ENCODE measurements around the gene ATG14.
A peak's percentile ranks its signal among the peaks of the same experiment; 100 is the strongest.
"Not testable (repeated sequence)": the region's sequence is repeated elsewhere in the genome, so short reads cannot be mapped to it uniquely, and the experiment has no call there.

The ATG14 gene

DNA sequence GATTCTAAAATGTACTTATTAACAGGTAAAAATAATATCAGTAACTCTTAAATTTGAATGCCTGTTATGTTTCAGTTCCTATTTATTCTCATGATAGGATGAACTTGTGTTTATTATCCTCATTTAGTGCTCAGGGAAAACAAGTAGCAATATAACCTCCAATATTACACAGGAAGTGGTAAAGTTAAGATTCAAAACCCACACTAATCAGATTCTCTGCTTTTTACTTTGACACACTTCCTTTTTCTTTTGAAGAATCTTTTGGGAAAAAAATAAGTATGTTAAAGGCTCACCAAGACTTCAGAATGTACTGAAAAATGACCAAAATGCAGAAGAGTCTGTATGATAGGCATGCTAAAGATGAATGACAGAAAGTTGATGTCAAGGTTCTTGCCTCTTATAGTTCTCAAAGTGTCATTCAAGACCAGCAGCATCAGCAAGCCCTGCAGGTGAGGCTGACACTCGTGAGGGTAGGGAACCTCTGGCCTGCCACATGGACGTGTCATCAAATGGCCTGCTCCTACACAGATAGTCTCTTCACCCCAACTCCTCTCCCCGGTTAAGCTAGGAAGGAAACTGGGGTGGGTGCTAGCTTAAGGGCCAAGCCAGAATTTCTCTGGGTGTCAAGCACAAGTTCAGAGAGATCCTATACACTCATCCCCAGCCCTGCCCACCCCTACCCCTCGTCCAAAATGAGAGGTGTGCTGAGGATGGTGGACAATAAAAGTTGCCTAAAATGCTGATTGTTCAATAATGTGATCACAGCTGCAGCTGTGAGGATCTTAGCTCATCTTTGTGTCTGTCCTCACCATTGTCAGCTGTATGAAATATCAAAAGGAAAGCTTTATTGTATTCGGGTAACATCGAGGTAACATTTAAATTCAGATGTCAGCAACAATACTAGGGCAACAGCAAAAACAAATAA lies 22.5 kb upstream of the ATG14 start:
- no peak for DNase-seq

DNA sequence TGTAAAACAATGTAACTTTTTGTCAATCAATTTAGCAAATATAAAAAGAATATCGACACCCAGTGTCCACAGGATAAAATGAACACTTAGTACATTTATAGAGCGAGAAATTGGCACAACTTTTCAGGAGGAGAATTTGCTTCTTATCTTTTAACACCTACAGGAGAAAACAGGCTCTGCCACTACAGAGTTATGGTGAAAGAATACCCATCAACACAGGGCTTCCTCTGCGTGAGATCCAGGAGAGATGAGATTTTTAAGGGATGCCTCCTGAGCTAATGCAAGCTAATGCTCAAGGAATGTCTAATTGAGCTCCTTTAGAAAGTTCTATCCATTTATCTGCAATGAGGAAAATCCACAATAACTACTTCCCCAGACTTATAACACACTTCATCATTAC lies 21.0 kb upstream of the ATG14 start:
- no peak for DNase-seq

DNA sequence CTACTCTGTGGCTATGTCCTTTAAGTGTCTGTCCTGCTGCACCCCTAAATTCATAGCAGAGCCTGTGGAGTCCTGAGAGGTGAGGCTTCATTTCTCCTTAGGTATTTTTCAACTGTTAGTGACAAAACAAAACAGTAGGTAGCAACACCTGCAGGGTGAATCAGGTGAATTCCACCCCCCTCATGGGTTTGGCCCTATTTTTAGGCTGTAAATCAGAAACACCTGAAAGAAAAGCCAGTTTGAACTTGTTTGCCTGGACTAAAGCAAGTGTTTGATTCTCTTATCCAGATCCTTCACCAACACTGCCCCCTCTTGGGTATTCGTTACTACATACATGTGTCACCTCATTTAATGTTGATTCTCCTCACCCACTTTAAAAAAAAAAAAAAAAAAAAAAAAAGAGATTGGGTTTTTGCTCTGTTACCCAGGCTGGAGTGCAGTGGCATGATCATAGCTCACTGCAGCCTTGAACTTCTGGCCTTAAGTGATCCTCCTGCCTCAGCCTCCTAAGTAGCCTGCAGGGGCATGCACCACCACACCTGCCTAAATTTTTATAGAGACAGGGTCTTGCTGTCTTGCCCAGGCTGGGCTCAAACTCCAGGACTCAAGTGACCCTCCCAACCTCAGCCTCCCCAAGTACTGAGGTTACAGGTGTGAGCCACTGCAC lies 18.5 kb upstream of the ATG14 start:
- peak; percentile 45 to 73 (median 63) for DNase-seq

GRCh38 chr14:55427439-55427838 lies 15.8 kb upstream of the ATG14 start:
- DNase-seq = no peak

DNA sequence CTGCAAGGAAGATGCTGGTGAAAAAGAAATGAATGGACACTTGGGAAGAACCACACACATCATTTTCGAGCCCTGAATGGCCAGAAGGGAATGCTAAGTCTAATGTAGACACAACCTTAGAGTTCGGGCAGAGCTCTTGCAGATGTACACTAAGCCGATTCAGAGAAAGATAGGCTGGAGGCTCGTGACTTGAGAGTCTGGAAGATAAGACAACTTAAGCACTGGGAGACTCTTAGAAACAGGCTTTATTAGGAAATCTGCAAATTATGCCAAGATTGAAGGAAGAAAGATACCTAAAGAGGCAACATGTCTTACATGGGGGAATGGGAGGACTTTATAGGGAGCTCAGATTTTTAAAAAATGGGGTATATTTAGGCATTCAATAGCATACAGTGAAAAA lies 15.3 kb upstream of the ATG14 start:
- no peak for DNase-seq

GRCh38 chr14:55425091-55425490 lies 13.5 kb upstream of the ATG14 start:
- DNase-seq = no peak

DNA sequence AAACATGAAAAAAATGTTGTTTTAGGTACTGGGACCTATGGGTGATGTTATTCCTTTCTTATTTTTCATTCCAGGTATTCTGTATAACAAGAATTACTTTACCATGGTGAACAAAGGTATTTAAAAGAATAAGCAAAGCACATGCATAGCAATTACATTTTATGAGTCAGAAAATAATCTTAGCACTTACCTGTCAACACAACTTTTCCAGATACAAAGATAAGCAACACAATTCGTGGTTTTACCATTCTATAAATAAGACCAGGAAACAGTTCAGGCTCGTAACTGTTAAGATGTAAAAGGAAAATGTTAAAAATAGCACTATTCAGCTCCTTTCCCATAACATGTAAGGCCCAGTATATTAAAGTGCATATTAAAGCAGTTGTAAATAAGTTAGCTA lies 12.3 kb upstream of the ATG14 start:
- no peak for DNase-seq

DNA sequence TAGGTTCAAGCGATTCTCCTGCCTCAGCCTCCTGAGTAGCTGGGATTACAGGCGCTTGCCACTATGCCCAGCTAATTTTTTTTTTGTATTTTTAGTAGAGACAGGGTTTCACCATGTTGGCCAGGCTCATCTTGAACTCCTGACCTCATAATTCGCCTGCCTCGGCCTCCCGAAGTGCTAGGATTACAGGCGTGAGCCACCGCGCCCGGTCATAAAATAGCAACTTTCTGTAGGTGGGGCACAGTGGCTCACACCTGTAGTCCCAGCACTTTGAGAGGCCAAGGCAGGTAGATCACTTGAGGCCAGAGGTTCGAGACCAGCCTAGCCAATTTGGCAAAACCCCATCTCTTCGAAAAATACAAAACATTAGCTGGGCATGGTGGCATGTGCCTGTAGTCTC lies 10.7 kb upstream of the ATG14 start:
- DNase-seq = not testable (repeated sequence)

DNA sequence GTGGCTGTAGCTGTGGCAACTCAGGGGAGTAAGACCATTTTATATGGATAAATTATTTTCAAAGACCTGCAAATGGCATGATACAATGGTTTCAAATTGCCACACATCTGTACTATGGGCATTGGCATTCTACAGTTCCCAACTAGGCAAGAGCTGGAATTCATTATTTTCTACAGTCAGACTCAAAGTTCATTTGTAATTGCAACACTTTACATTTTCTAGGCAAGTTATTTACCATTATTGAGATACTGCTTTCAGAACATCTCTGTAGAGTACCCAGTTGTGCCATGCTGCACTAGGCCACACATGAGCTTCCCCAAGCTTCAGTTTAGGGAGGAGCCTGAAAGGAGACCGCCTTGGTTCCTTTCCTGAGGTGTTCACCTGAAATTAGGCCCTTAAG lies 8.0 kb upstream of the ATG14 start:
- DNase-seq = no peak

GRCh38 chr14:55418411-55418810 lies 6.8 kb upstream of the ATG14 start:
- no peak for DNase-seq

DNA sequence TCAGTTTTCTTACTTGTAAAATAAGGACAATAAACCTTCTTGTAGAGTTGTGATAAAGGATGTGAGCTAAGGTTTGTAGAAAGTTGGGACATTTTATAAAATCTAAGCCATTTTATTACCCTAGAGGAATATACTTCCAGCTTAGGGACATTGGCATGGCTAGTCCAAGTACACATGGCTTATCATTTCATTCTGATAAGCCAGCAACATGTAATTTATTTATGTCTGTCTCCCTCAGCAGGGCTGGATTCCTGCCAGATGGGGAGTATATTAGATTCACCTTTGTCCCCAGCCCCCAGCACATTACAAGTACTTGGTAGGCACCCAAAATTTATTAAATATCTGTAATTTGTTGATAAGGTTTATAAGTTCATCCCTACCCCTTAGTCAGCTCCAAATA lies 6.3 kb upstream of the ATG14 start:
- DNase-seq = no peak

- peak; percentile 34 to 64 (median 39) for DNase-seq
Measured at GRCh38 chr14:55416866-55417265, 5.2 kb upstream of the ATG14 start.

DNA sequence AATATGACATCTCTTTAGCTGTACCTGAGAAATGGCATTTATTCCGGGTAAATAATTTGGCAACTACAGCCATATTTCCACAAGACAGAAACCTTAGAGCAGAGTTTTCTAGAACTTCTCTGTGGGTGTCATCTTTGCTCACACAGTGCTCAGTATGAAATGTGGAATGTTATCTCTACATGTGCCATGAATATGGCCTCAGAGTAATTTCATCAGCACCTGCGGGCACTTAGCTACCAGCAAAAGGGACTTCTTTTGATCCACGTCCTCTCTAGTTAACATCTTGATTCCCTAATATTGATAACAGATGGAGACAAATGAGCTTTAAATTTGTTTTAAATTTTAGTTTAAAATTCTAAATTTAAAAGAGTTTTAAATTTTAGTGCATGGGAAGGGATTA lies 2.9 kb upstream of the ATG14 start:
- DNase-seq = no peak

DNA sequence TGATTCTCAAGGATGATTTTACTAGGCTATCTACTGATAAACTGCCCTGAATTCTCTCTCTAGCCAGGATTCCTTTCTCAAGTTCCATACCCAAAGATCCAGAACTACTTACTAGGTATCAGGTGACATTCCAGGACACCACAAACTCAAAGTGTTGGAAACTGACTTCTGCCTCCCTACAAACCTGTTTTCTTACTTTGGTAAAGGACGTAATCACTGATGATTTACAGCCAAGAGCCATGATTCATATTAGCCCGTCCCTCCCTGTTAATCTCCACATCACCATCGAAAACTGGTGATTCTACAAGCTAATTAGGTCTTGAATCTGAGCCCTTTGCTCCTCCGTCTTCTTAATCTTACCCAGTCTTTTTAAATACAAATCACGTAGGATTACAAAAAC lies 1.0 kb upstream of the ATG14 start:
- no peak for DNase-seq

DNA sequence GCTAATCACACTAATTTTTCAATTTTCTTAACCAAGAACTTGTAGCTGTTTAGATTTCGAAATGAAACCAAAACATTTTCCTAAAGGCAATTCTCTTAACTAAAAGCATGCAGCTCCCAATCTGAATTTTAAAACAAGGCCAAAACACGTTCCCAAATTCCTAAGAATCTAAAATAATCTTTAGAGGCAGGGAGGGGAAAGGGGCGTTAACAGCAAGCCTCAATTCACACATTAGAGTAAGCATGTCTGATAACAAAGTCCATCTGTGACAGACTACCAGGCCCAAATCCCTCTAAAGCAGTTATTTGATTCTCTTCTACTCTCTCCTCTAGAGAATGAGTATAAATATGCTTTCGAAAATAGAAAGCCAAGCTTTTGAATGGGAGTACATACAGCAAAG lies 754 bp downstream of the ATG14 start:
- no peak for DNase-seq

DNA sequence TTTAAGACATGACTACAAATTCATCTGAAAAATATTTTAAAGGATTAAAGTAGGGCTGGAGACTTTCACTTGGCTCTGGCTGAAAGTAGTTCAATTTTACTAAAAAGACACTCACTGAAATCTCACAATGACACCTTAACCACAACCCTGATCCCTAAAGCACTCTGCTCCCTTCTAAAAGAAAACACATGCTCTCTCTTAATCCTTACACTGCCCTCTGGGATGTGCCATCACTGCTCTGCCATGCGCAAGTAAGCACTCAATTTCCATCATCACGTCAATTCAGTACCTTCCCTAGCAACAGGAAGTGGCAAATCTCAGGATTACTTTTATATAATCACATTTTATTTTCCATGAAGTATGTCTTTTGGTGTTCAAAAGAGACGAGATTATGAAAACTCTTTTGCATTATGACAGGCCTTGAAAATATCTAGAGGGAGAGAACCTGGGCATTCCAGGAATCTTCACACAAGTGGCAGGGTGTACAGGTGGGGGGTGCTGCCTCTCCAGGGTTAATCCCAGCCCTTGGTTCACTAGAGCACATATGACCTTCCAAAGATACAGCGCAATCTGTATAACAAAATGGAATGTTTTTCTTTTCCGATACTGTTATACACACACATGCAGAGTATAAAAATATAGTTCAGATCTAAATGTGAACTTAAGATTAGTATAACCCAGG lies 7.3 kb downstream of the ATG14 start:
- no peak for DNase-seq

DNA sequence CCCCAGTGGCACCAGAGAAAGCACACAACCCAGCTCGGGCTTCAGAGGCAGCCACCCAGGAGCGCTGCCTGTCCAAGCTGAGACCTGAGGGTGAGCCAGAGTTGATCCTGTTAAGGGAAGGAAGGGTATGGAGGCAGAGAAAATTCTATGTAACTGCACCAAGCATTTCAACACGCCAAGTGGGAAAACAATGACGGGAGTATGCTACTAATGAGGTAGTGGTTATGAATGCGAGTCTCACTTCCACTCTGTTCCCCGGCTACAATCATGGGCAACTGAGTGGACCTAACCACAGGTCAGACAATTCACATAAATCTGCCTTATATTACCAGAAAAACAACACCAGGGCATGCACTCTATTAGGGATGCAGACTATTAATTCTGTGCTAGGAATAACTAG lies 9.9 kb downstream of the ATG14 start:
- DNase-seq = peak; percentile 9 to 52 (median 28)

DNA sequence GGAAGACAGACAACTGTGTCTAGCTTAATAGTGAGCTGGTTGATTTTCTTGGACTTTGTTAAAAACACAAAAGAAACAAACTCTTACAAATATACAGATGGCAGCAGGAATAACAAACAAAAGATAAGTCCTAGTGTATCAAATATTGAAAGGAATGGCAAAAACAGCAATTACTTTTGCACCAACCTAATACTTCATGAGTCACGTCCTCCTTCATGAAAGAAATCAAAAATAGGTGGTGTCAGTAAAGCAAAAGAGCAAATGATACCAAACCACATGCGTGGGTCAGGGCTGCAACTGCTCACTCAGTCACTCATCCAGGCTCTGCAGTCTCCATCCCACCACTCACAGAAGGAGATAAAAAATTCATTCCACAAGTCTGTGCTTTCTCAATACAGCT lies 11.8 kb downstream of the ATG14 start:
- DNase-seq = no peak

- no peak for DNase-seq
Measured at GRCh38 chr14:55399183-55399582, 12.4 kb downstream of the ATG14 start.

DNA sequence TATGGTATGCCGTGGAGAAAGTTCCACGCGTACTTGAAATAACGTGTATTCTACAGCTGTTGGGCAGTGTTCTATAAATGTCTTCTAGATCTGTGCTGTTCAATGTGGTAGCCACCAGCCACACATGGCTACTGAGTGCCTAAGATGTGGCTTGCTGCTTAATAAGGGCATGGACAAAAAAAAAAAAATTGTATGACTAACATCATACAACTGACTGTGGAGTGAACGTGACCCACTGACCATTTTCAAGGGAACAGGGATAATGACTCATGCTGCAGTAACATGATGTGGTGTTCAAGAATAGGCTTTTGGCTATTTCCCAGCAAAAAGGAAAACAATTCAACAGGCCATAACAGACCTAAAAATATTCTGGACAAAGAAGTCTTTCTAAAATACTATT lies 13.0 kb downstream of the ATG14 start:
- peak; percentile 40 to 82 (median 56) for DNase-seq

GRCh38 chr14:55389330-55389729 lies 22.3 kb downstream of the ATG14 start:
- no peak for DNase-seq

DNA sequence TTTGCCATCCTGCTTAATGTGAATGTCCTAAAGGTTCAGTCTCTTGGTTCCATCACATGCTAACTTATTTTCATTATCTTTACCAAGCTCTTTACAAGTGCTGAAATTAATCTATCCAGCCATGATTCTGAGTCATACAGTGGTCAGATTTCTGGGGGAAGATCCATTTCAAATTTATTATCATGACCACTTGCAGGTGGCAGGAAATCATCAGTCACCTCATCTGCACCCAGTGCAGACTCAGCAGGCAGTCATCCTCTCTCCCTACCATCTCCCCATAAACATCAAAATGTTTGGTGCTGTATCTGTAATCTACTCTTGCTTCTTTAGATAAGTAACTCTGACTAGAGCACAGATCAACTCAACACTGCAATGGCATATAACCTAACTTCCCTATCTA lies 23.5 kb downstream of the ATG14 start:
- DNase-seq = no peak

DNA sequence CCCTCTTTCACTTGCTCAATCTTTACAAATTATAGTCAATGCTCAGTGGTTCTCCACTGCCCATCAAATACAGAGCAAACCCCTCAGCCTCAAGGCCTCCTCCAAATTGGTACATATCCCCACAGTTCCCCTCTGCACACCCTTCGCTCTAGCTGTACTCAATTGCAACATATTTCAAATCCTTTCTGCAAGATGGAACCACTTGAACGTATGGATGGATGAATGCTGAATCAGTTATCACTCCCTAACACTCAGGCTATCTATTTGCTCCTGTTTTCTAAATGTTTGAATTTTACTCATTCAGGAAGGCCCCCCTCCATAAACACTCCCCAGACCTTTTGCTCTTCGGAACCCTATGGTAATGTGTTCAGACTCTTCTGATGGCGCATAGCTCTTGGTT lies 24.5 kb downstream of the ATG14 start:
- DNase-seq = no peak
